ENCODE results near the gene EYS. TPM values are rescaled to one million over a fixed set of nuclear protein-coding genes. Genes with fewer than 3 reads are reported as not detected.

The EYS gene
- total and polyA plus RNA-seq, 2 of the 8 experiments (the other 6 are each of a cell fraction or from before 2014, with no cell fraction given): 0.05 to 0.13 TPM

- no peaks in the 10 kb centered on the region for H3K79me1 ChIP-seq (ENCODE audit: low read depth, low read length)
- H3K9me3 ChIP-seq (ENCODE audit: insufficient read depth in 2 of 2, low read depth in 1 of 2, low read length in 1 of 2): peaks cover 3 to 5% of the 10 kb centered on the region in 2 experiments; a peak in 3 of 4 replicates
- H3K56ac ChIP-seq (replicated peaks; ENCODE audit: insufficient read length, low read depth, low read length): no peak overlapping the region
- no peak overlapping the region for H4K8ac ChIP-seq (ENCODE audit: extremely low read depth, insufficient read depth, low read length)
- H3K23me2 ChIP-seq (ENCODE audit: low read depth, low read length): no peaks in the 10 kb centered on the region
- no peaks in the 10 kb centered on the region for H3K4me1 ChIP-seq (replicated peaks in 1 of 4; ENCODE audit: control insufficient read depth in 3 of 4, insufficient read depth in 4 of 4, low read length in 3 of 4)
- no peak overlapping the region for H2AFZ ChIP-seq (ENCODE audit: low read length)
- H3K4me2 ChIP-seq (ENCODE audit: insufficient read depth in 1 of 2, low read depth in 2 of 2, low read length in 2 of 2): no peak overlapping the region
- CTCF ChIA-PET (ENCODE audit: partially characterized antibody): interaction anchor here (0.6 kb wide), 1 partner anchor 92 kb away, joined by 3 read pairs; no protein-coding TSS in a partner anchor
- H3K23ac ChIP-seq (ENCODE audit: insufficient read length): no peak overlapping the region
- H3K36me3 ChIP-seq (ENCODE audit: control insufficient read depth in 2 of 4, insufficient read depth in 4 of 4, low read length in 3 of 4): no peaks in the 10 kb centered on the region
- H3K27me3 ChIP-seq (replicated peaks in 1 of 4; ENCODE audit: control insufficient read depth in 3 of 4, extremely low read depth in 1 of 4, insufficient read depth in 3 of 4, low read length in 3 of 4): no peaks in the 10 kb centered on the region
- no peak for DNase-seq (ENCODE audit: low read depth in 1 of 2, low spot score in 2 of 2)
- FAIRE-seq: no peak
- H3K27ac ChIP-seq (ENCODE audit: low read depth, low read length): no peak overlapping the region
- POLR2A ChIA-PET (ENCODE audit: partially characterized antibody): interaction anchor here (0.6 kb wide), 1 partner anchor 386 kb away, joined by 3 read pairs; no protein-coding TSS in a partner anchor
- H3K4ac ChIP-seq (replicated peaks; ENCODE audit: insufficient read length, low read depth, low read length): no peak overlapping the region
- H3K18ac ChIP-seq (ENCODE audit: extremely low read depth, low read length): no peak overlapping the region
- H3K14ac ChIP-seq (ENCODE audit: insufficient read length): no peak overlapping the region
- H2BK20ac ChIP-seq (ENCODE audit: low read length): no peak overlapping the region
- H2BK15ac ChIP-seq (ENCODE audit: low read length): no peak overlapping the region
- H2AK5ac ChIP-seq (ENCODE audit: low read depth, low read length): no peak overlapping the region
- H2BK12ac ChIP-seq (ENCODE audit: low read depth, low read length): no peak overlapping the region
- no peaks in the 10 kb centered on the region for H4K20me1 ChIP-seq (replicated peaks in 1 of 2; ENCODE audit: control insufficient read depth in 1 of 2, insufficient read depth in 2 of 2, low read length in 2 of 2)
- H2BK120ac ChIP-seq (replicated peaks; ENCODE audit: low read depth, low read length): no peak overlapping the region
- H4K91ac ChIP-seq (replicated peaks; ENCODE audit: insufficient read length, low read length): no peak overlapping the region
- H3K79me2 ChIP-seq (ENCODE audit: control insufficient read depth in 1 of 2, insufficient read depth in 2 of 2, low read length in 2 of 2): no peaks in the 10 kb centered on the region
- H3K9ac ChIP-seq (replicated peaks in 1 of 4; ENCODE audit: extremely low read depth in 1 of 4, low read depth in 3 of 4, low read length in 3 of 4): no peak overlapping the region
- no peak overlapping the region for H3K4me3 ChIP-seq (ENCODE audit: extremely low read depth in 1 of 4, insufficient read depth in 2 of 4, low read depth in 3 of 4, low read length in 4 of 4)
- TF ChIP-seq HDAC2 (IDR thresholded peaks at IDR 0.05; ENCODE audit: borderline replicate concordance in 1 of 2, low read depth in 2 of 2, low read length in 2 of 2) (no peak), POLR2A (IDR thresholded peaks at IDR 0.05; ENCODE audit: control extremely low read depth in 1 of 2, low read depth in 2 of 2, low read length in 2 of 2) (no peak), SRF (IDR thresholded peaks at IDR 0.05; ENCODE audit: low read depth, low read length) (no peak), SP1 (IDR thresholded peaks at IDR 0.05; ENCODE audit: low read depth, low read length) (no peak), SUZ12 (IDR thresholded peaks at IDR 0.05; ENCODE audit: low read length) (no peak), KDM5A (IDR thresholded peaks at IDR 0.05; ENCODE audit: low read length) (no peak), TCF12 (IDR thresholded peaks at IDR 0.05; ENCODE audit: low read depth, low read length) (no peak), GTF2F1 (IDR thresholded peaks at IDR 0.05; ENCODE audit: borderline replicate concordance, low read depth, low read length) (no peak), CEBPB (IDR thresholded peaks at IDR 0.05; ENCODE audit: low read depth, low read length) (no peak), CTBP2 (IDR thresholded peaks at IDR 0.05; ENCODE audit: borderline replicate concordance, insufficient read depth, insufficient read length, low read length) (no peak), NANOG (IDR thresholded peaks at IDR 0.05; ENCODE audit: insufficient read depth, low read depth, low read length, poor library complexity, severe bottlenecking) (no peak)
- no peak overlapping the region for H4K5ac ChIP-seq (ENCODE audit: insufficient read length, low read depth, low read length)
- H2BK5ac ChIP-seq (ENCODE audit: low read depth, low read length): no peak overlapping the region
Observed at GRCh38 chr6:64294034-64294433, 1413.0 kb downstream of the EYS start.

All from H1 (cell line).